Stimulated activated CD4-positive, alpha-beta T cell treated with anti-CD3 and anti-CD28 coated beads, Interleukin-4, amount 100 ng/mL, for 1 hour (primary cell): Measurements from ENCODE around the gene PBX3.
"Not testable (repeated sequence)": the region's sequence is repeated elsewhere in the genome, so short reads cannot be mapped to it uniquely, and the experiment has no call there.

Source experiments
- DNase-seq: peaks from one replicate; pipeline ENCODE4 v3.0.0-alpha.2; 2020

The PBX3 gene

DNA sequence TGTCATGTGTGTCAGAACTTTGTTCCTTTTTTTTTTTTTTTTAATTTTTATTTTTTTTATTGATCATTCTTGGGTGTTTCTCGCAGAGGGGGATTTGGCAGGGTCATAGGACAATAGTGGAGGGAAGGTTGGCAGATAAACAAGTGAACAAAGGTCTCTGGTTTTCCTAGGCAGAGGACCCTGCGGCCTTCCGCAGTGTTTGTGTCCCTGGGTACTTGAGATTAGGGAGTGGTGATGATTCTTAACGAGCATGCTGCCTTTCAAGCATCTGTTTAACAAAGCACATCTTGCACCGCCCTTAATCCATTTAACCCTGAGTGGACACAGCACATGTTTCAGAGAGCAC is 32.0 kb downstream of the PBX3 start:
- not testable (repeated sequence) for DNase-seq

DNA sequence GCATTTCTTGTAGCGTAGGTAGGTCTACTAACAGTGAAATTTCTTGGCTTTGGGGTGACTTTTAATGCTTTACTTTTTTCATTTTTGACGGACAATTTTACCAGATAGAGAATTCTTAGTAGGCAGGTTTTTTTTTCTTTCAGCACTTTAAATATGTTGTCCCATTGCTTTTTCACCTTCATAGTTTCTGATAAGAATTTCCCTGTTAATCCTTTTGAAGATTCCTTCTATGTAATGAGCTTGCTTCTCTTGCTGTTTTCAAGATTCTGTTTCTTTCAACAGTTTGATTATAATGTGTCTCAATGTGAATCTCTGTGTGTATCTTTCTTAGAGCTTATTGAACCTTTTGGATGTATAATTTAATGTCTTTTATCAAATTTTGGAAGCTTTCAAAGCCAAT is 35.5 kb downstream of the PBX3 start:
- no peak for DNase-seq

DNA sequence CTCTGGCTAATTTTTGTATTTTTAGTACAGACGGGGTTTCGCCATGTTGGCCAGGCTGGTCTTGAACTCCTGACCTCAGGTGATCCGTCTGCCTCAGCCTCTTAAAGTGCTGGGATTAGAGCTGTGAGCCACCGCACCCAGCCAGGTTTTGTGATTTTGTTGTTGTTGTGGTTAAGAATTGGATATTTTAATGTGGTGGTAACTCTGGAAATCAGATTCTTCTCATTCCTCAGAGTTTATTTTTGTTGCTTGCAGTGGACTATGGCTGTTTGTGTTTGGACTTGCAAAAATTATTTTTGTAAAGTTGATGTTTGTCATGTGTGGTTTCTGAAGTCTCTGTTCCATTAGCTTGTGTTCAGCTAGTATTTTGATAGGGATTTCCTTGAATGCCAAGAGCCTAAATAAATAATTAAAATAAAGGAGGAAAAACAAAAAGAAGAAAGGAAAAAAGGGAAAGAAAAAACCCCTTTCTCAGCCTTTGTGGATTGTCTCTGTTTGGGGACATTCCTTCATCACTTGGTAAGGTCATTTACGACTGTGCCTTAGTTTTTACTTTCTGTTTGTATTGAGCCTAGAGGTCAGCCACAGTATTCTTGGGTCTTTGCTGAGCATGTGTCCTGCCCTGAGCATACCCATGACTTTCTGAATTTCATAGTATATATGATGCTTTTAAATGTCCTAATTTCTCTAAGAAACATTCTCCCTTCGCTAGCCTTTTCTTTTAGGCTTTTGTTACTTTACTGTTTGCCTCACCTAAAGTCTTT is 37.3 kb downstream of the PBX3 start:
- DNase-seq: no peak

DNA sequence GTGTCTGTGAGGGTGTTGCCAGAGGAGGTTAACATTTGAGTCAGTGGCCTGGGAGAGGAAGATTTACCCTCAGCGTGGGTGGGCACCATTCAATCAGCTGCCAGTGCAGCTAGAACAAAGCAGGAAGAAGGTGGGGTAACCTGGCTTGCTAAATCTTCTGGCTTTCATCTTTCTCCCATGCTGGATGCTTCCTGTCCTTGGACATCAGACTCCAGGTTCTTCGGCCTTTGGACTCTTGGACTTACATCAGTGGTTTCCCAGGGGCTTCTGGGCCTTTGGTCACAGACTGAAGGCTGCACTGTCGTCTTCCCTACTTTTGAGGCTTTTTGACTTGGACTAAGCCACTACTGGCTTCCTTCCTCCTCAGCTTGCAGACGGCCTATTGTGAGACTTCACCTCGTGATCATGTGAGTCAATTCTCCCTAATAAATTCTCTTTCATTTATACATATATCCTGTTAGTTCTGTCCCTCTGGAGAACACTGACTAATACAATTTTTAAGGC is 38.1 kb downstream of the PBX3 start:
- peak; percentile 10 for DNase-seq

DNA sequence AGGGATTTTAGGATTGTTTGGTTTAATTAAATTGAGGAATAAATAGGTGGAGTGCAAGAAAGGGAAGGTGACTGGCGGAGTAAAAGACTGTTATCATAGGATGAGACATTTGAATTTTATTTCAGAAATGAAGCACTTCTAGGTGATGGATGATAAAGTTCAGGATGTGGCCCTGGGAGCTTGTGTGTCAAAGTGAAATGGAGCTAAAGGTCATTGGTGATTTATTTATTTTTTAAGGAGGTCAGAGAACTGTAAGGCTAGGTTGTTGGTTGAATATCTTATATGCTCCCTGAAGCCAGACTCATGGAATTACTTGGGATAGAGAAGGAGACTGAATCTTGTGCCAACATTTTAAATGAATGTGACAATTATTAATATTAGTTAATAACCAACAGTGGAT is 40.5 kb downstream of the PBX3 start:
- DNase-seq: no peak

DNA sequence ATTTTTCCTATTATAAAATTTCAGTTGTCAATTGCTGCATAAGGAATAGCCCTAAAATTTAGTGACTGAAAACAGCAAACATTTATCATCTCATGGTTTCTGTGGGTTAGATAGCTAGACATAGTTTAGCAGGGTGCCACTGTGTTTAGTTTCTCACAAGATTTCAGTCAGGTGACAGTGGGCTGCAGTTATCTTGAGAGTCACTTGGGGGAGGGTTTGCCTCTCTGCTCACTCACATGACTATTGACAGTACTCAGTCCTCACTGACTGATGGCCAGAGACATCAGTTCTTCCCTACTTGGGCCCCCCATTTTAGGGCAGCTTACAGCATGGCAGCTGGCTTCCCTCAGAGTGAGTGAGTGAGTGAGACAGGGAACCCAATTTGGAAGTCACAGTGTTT is 42.0 kb downstream of the PBX3 start:
- no peak for DNase-seq

DNA sequence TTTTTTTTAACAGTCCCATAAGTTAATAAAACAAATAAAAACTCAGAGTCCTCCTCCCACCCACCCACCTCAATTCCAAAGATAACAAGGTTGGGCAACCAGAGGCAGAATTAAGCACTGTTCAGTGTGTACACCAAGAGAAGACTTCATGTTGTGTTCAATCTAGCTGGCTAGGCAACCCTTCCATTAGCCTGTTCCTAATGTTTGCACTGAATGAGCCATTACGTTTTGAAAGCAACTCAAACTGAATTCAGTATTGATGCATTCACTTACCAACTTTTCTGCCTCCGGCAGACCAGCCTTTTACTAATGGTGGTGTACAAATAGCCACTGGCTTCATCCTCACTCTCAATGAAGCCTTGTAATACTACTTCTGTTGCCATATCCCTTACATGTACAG is 47.5 kb downstream of the PBX3 start:
- DNase-seq: no peak

DNA sequence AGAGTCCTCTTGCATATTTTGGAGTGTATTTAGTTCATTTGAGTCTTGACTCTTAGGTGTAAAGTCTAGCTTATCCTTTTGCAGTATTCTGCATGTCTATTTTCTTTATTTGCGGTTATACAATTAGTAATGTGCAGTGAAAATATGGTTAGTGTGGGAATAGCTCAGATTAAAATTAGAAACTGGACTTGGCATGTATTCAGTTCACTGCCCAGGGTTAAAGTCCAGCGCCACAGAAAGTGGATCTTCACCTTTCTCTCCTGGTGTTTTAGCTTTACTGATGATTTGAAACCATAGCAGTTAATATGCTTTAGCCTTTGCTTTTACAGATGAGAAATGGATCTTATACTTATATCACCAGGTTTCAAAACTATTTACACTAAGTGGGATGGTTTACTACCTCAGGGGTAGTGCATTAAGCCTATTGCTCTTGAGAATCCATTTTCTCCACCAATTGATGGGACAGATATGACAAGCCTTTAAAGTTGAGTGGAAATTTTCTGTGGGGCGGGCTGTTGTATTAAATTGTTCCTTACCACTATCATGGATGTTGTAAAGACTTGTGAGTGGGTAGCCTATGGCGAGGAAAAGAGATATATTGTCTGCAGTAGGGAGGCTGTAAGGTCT is 48.9 kb downstream of the PBX3 start:
- no peak for DNase-seq

DNA sequence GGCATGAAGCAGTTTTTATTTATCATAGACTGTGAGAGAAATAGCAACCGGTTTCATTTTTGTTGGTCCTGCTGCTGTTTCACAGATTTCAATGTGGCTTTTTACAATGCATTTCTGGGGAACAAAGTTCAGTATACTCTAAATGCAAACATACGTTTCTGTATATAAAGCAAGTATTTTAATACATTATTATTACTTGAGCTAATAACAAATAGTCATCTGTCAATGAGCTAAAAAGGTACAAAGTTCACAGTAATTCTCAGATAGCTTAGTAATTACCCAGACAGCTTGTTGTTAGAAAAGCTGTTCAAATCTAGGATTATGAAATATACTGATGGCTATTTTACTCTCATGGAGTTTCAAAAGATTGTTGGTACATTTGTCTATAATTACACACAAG is 50.8 kb downstream of the PBX3 start:
- no peak for DNase-seq

DNA sequence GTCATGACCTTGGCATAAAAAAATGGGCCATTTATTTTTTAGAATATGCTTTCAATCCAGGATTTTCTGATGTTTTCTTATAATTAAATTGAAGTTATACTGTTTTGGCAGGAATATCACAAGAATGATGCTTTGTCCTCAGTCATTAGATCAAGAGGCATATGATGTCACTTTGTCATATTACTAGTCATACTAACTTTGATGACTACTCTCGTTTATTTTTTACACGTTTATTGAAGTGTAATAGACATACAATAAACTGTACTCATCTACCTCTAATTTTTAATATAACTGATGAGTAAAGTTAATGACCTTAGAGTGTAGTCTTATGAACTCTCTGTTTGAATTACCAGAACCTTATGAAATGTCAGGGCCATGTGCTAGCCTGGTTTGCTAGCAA is 56.4 kb downstream of the PBX3 start:
- DNase-seq: no peak

DNA sequence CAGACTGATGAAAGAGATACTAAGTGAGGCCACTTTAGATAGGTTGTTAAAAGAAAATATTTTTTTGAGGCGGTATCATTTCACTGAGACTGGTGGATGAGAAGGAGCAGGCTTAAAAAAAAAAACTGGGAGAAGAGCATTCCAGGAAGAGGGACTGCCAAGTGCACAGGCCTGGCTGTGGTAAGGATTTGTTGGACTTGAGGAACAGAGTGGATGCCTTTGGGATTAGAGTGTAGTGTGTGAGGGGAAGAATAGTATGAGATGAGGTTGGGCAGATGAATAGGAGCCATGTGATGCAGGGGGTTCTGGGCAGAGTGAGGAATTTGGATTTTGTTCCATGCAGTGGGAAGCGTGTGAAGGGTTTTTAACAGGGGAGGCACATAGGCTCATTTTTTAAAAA is 57.9 kb downstream of the PBX3 start:
- DNase-seq: no peak

DNA sequence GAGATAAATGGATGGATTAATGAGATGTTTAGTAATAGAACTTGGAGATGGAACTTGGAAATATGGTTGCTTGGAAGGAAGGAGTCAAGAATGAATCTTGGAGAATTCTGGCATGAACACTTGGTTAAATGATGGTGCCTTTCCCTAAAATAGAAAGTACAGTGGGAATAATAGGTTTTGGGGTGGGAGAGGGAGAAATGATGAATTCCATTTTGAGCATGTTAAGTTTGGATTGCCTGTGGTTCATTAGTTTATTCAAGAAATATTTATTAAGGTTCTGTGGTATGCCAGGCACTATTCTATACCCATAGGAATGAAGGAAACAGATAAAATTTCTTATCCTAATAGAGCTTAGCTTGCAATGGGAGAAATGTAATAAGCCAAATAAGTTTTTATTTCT is 58.4 kb downstream of the PBX3 start:
- DNase-seq: no peak

DNA sequence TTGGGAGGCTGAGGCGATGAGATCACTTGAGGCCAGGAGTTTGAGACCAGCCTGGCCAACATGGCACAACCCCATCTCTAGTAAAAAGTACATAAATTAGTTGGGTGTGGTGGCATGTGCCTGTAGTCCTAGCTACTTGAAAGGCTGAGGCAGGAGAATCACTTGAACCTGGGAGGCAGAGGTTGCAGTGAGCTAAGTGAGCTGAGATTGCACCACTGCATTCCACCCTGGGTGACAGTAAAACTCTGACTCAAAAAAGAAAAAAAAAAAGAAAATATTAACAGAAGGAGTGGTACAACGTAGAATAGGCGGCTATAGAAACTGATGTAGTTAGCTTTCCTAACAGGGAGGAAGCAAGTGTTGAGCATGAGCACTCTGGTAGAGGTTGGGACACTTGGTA is 59.9 kb downstream of the PBX3 start:
- DNase-seq: no peak

DNA sequence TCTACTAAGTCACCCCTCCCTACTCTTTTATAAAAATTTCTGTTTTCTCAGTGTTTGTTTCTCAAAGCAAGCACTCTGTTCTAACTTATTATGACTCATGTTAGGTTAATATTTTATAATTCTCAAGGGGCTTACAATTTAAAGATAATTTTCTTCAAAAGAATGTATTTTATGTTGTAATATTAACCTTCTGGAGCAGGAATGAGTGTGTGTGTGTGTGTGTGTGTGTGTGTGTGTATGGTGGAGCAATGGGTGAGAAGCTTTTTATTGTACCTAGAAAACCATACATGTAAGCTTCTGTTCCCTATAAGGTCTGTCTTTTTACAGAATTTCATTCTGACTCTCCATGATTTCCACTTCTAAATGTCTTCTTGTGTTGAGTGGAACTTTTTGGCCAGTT is 63.0 kb downstream of the PBX3 start:
- no peak for DNase-seq

DNA sequence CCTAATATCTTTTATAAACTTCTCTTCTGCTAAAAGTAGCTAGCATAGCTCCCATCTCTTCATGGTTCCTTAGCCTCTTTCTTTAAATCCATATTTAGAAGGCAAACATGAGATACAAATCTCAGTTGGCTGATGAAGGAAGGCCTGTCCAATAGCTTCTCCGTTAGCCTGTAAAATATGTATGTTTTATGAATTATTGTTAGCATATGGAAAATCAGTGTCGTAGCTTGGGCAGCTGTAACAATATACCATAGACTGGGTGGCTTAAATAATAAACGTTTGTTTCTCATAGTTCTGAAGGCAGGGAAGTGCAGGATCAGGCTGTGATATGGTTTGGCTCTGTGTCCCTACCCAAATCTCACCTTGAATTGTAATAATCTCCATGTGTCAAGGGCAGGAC is 63.8 kb downstream of the PBX3 start:
- DNase-seq: no peak

DNA sequence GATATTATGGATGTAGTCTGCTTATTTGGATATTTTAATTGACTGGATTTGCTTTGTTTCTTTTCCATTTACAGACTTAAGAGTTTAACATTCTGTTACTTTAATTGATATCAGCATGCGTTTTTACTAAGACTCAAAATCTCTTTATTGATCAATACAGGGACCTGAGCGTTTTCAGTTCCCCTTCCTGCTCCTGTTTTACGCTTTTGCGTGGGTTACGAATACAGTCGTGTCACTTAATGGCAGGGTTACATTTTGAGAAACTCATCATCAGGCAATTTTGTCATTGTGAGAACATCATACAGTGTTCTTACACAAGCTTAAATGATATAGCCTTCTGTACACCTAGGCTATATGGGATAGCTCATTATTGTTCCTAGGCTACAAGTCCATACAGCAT is 65.2 kb downstream of the PBX3 start:
- DNase-seq: no peak

DNA sequence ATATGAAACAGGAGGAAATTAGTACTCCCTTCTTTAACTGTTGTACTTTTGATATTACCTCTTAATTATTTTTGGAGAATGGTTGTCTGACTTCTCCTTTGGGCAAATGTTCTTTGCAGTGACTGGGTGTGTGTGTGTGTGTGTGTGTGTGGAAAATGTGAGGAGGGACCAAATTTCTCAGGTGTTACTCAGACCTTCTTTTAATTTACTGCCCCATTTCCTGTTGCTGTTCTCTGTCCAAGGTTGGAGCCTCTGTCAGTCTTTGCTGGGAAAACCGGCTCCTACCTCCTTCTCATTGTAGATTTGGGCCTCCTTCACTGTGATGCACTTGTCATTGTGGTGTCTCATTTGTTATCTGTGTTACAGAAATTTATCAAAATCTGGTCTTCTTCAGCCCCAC is 68.4 kb downstream of the PBX3 start:
- no peak for DNase-seq

DNA sequence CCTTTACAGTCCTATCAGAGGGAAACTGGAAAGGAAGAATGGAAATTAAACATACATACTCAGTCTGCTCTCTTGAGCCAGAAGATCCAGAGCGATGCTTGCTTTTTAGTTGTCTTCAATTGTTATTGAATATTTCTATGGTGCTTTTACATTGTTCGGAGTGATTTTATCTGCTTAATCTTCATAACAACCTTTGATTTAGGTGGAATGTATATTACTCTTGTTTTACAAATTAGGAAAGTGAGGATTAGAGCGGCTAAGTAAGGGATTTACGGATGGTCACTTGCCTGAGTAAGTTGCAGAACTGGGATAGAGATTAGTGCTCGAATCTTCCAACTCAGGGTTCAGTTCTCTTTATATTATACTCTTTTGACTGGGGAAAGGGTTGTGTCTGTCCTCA is 69.1 kb downstream of the PBX3 start:
- DNase-seq: no peak

DNA sequence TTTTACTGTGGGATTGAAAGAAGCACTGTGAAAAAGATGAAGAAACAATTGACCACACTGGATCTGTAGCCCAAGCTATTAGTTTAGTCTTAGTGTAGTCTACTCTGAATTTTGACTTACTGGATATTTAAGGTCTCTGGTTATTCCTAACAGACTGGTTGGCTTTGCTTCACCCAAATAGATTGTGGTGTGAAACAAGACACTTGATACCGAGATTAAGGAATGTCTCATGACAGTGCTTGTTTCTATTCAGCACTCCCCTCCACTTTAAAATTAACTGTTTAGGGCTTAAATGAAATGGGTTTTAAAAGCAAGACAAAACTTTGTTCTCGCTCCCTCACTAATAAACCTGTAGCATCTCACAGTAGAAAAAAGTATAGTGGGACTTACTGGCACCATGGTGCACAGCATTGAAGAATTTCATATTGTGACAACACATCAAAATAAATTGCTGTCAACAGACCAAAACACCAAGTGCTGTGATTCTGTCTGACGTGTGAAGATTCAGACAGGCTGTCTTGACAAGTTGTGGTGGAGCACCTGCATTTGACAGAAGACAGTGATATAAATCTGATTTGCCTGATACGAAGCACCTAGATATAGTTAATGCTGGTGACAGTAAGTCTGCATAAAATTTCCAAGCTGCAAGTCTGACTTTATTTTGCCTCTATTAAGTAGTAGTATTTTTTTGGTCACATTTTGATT is 73.1 kb downstream of the PBX3 start:
- DNase-seq: no peak

DNA sequence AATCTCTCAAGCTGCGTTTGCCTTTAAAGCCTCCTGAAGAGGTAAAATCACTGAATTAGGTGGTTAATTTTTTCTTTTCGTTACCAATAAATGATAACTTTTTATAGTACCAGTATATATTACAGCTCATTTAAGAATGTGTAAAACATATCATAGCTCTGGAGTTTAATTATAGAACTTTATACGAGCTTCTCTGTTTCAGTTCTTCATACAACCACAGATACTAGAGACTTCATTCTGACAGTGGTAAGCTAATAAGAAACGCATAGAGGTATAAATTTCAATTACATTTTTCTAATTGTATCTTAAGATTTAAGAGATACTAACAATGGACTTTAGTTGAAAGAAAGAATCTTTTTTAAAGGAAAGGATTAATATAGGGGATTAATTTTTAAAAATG is 73.9 kb downstream of the PBX3 start:
- no peak for DNase-seq

DNA sequence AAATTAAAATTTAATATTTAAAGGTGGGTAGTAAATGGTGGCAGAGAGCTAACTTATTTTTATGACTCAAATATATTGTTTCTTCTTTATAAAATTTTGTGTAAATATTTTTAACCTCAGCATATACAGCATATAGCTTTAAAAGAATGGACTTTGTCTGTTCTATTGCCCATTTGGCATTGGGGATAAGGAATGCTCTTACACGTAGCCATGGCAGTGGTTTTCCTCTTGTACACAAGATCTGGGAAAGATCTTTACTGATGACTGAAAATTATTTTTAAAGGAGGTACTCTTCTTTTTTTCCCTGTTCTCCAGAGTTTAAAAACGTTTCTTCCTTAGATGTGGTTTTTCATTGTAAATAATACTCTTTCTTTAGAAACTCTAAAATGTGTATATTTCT is 75.0 kb downstream of the PBX3 start:
- no peak for DNase-seq

DNA sequence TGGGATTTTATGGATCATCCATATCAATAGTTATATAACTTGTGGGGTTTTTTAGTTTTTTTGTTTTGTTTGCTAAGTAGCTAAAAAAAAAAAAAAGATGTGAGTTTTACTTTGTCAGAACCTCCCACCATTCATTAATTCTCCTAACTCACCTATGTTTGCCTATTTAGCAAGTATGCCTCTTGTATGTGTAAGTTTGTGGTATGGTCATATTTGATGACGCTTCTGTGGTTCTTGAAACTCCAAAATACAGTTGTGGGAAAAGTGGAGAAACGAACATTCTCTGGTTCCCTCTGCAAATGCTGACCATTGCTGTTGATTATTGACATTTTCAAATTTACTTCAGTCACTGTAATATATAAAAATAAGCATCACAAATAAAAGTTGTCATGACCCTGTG is 75.7 kb downstream of the PBX3 start:
- no peak for DNase-seq

DNA sequence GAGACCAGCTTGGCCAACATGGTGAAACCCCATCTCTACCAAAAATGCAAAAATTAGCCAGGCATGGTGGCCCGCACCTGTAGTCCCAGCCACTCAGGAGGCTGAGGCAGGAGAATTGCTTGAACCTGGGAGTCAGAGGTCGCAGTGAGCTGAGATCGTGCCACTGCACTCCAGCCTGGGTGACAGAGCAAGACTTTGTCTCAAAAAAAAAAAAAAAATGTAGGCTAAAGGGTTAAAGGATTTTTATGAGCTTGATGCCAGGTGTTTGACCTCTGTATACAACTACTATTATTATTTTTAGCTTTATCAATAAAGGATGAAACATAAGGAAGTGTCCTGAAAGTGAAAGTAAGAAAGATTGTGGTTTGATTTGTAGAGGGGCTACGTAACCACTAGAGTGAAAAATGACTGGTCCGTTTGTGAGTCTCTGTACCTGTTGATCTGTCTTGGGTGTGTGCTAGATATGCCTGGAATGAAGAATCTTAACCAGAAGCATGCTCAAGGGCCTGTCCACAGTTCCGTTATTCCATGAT is 76.8 kb downstream of the PBX3 start:
- not testable (repeated sequence) for DNase-seq

DNA sequence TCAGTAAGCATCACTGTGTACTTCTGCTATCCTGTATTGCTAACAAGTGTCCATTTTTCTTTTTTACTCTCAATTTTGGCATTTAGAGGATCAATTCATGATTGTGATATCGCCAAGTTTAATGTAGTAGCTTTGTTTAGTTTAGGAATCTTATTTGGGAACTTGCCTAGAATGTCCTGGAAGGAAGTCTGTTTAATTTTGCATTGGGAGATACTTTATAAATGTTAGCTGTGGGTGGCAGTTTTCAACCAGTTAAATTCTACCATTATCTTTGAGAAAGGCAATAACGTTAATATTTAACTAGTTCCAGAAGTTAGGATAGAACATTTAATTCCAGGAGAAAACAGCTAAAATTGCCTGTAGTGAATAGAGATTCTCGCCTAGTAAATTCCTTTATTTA is 78.6 kb downstream of the PBX3 start:
- DNase-seq: no peak
